GM13977 (cell line): Measurements from ENCODE around the gene MMP27.
"Not testable (repeated sequence)": the region's sequence is repeated elsewhere in the genome, so short reads cannot be mapped to it uniquely, and the experiment has no call there.

Experiments used
- DNase-seq: peaks from one replicate; pipeline ENCODE4 v3.0.0; 2012; ENCODE audit warnings: low spot score
- CTCF ChIP-seq: IDR thresholded peaks from 2 replicates; pipeline ENCODE4 v1.5.1; 2012; ENCODE audit warnings: mild to moderate bottlenecking, control low read depth; ENCODE audit not compliant: insufficient read depth; ENCODE audit errors: extremely low read depth, missing control alignments
- in situ Hi-C: fragments of 300-500 bp; cut with MboI; formaldehyde crosslinking; loops from one replicate; pipeline ENCODE4 v1.12.0; 2022; ENCODE audit warnings: low sequenced_read_pairs, low pct_unique_long_range_greater_than_20kb, mixed read lengths, inconsistent platforms; ENCODE audit not compliant: unreplicated experiment

Gene MMP27

GRCh38 chr11:102705626-102706025 is at the start of gene MMP27:
TSS of gene MMP27 (minus strand) at chr11:102705769. CDS start at chr11:102705714, 55 bp downstream.
- no peak for TF ChIP-seq CTCF
- in situ Hi-C loops, result no loop called here
- DNase-seq, result no peak

- TF ChIP-seq CTCF, result no peak
- in situ Hi-C loops, result no loop called here
- no peak for DNase-seq
These were observed 47.7 kb upstream of the MMP27 start for GRCh38 chr11:102753267-102753666.

GRCh38 chr11:102751673-102752072 is 46.1 kb upstream of the MMP27 start:
- no peak for DNase-seq
- no peak for TF ChIP-seq CTCF
- in situ Hi-C loops, result no loop called here

GRCh38 chr11:102749101-102749722 is 43.6 kb upstream of the MMP27 start:
- DNase-seq, result no peak
- TF ChIP-seq CTCF, result no peak
- in situ Hi-C loops, result no loop called here

GRCh38 chr11:102746746-102747578 is 41.4 kb upstream of the MMP27 start:
- DNase-seq, in situ Hi-C loops: not testable (repeated sequence)

- no peak for TF ChIP-seq CTCF
- DNase-seq, result no peak
- in situ Hi-C loops, result no loop called here
These were observed 29.1 kb upstream of the MMP27 start for GRCh38 chr11:102734650-102735049.

- peak; percentile 57 for DNase-seq
- in situ Hi-C loops, result no loop called here
- peak; percentile 70 for TF ChIP-seq CTCF
These were observed 27.8 kb upstream of the MMP27 start for GRCh38 chr11:102733232-102733875.

GRCh38 chr11:102730944-102731343 is 25.4 kb upstream of the MMP27 start:
- in situ Hi-C loops, DNase-seq: not testable (repeated sequence)
